PC-9 (cell line): Measurements from ENCODE around the gene PYGB. TPM values are rescaled to one million over a fixed set of nuclear protein-coding genes. Genes with fewer than 3 reads are reported as not detected.

Experiments
- BruUV-seq: library from RNA; stranded (reverse); fragments of 400-500 nt; replicated peaks from 2 replicates; lab custom pipeline; 2021; lab: Mats Ljungman, UMichigan
- CTCF ChIA-PET: fragments of 300-600 bp; sonication (Branson Sonifier 250); formaldehyde crosslinking; loops from one replicate; lab custom pipeline; 2022; ENCODE audit warnings: antibody characterized with exemption; lab: Charles Lee
- POLR2A ChIA-PET: fragments of 300-600 bp; sonication (Branson Sonifier 250); formaldehyde crosslinking; loops from one replicate; lab custom pipeline; 2022; ENCODE audit warnings: antibody characterized with exemption; ENCODE audit not compliant: unreplicated experiment; lab: Charles Lee
- DNase-seq, 2 experiments: peaks; one replicate each; pipeline versions ENCODE4 v3.0.0 to v3.0.0-alpha.2; 2015 to 2022; ENCODE audit warnings: mixed read lengths in 1 of 2
- H2AFZ ChIP-seq: fragments of 200-600 bp; sonication (generic); 2 replicates; pipeline ENCODE4 v1.8.1; 2017; ENCODE audit warnings: antibody characterized with exemption
- H3F3A ChIP-seq: fragments of 200-600 bp; sonication (generic); 2 replicates; pipeline ENCODE4 v1.8.1; 2017; ENCODE audit warnings: antibody characterized with exemption, mild to moderate bottlenecking, low read depth; ENCODE audit not compliant: insufficient read depth
- H3K27ac ChIP-seq: fragments of 200-600 bp; sonication (generic); 2 replicates; pipeline ENCODE4 v1.6.1; 2016; ENCODE audit warnings: mixed run types
- H3K27me3 ChIP-seq: fragments of 200-600 bp; sonication (generic); 2 replicates; pipeline ENCODE4 v1.6.1; 2016; ENCODE audit warnings: low read depth, mixed run types; ENCODE audit not compliant: insufficient read depth
- H3K36me3 ChIP-seq: fragments of 200-600 bp; sonication (generic); 2 replicates; pipeline ENCODE4 v1.6.1; 2016; ENCODE audit warnings: low read depth, mixed run types
- H3K4me1 ChIP-seq: fragments of 200-600 bp; sonication (generic); replicated peaks from 2 replicates; pipeline ENCODE4 v1.6.1; 2016; ENCODE audit warnings: mixed run types; ENCODE audit not compliant: insufficient read depth
- H3K4me2 ChIP-seq: fragments of 200-600 bp; sonication (generic); 2 replicates; pipeline ENCODE4 v1.6.1; 2017; ENCODE audit warnings: mixed run types
- H3K4me3 ChIP-seq: fragments of 200-600 bp; sonication (generic); 2 replicates; pipeline ENCODE4 v1.6.1; 2016; ENCODE audit warnings: mixed run types
- H3K79me2 ChIP-seq: fragments of 200-600 bp; sonication (generic); 2 replicates; pipeline ENCODE4 v1.6.1; 2017; ENCODE audit warnings: low read depth, mixed run types
- H3K9me2 ChIP-seq: fragments of 200-600 bp; sonication (generic); 2 replicates; pipeline ENCODE4 v1.8.1; 2017; ENCODE audit warnings: mild to moderate bottlenecking; ENCODE audit not compliant: insufficient read depth
- H3K9me3 ChIP-seq: fragments of 200-600 bp; sonication (generic); 2 replicates; pipeline ENCODE4 v1.8.1; 2016; ENCODE audit warnings: low read depth; ENCODE audit not compliant: insufficient read depth
- H4K20me1 ChIP-seq: fragments of 200-600 bp; sonication (generic); 2 replicates; pipeline ENCODE4 v1.8.1; 2017; ENCODE audit not compliant: insufficient read depth
- CTCF ChIP-seq: fragments of 200-600 bp; sonication (generic); conservative IDR thresholded peaks from 2 replicates; pipeline ENCODE4 v1.6.1; 2017; ENCODE audit warnings: mixed run types, antibody characterized with exemption, mild to moderate bottlenecking, moderate library complexity
- EZH2 ChIP-seq: fragments of 200-600 bp; sonication (generic); IDR thresholded peaks from 2 replicates; pipeline ENCODE4 v1.8.0; 2017; ENCODE audit warnings: antibody characterized with exemption, low read depth
- intact Hi-C: fragments of 100-400 bp; cut with micrococcal nuclease; formaldehyde crosslinking; loops from one replicate; pipeline ENCODE4 v1.10.0; 2022; ENCODE audit not compliant: unreplicated experiment
- total RNA-seq: library from RNA; stranded (reverse); gene quantifications from 2 replicates; pipeline ENCODE4 v1.2.3, GENCODE V29; 2021

Gene PYGB
- total RNA-seq, 1 experiment from 2014 or later = 133 TPM

- no peaks in the 10 kb centered on the region for H3K27me3 ChIP-seq
- no TSS peak for BruUV-seq
- no peaks in the 10 kb centered on the region for H3K9me2 ChIP-seq
- no peaks in the 10 kb centered on the region for H3K9me3 ChIP-seq
- H3K27ac ChIP-seq = peak overlapping the region; percentile 17; the same call in 1 of the 2 replicates
- no peak for DNase-seq
- peaks cover 48% of the 10 kb centered on the region for H4K20me1 ChIP-seq
- TF ChIP-seq EZH2 = no peak
- TF ChIP-seq CTCF = no peak
- intact Hi-C loops = loop anchor here (5.0 kb wide), 1 partner anchor 174 kb away; no protein-coding TSS in a partner anchor
- no peak overlapping the region for H2AFZ ChIP-seq
- POLR2A ChIA-PET = interaction anchor here (0.7 kb wide), 1 partner anchor 45 kb away, joined by 3 read pairs; no protein-coding TSS in a partner anchor
- H3K4me1 ChIP-seq = peaks cover 77% of the 10 kb centered on the region
- peak overlapping the region; percentile 86 for H3K4me2 ChIP-seq
- peaks cover 86% of the 10 kb centered on the region for H3K79me2 ChIP-seq
- CTCF ChIA-PET = no interaction called here
- peaks cover 36% of the 10 kb centered on the region for H3F3A ChIP-seq
- peak overlapping the region; percentile 96; the same call in 1 of the 2 replicates for H3K4me3 ChIP-seq
- peaks cover 23% of the 10 kb centered on the region; the same call in 1 of the 2 replicates for H3K36me3 ChIP-seq
Measured at GRCh38 chr20:25251019-25251418, 3.1 kb downstream of the PYGB start.

GRCh38 chr20:25251558-25251957 lies 3.7 kb downstream of the PYGB start:
- Histone ChIP-seq H2AFZ (no peak overlapping the region), H3K27ac (peak overlapping the region; percentile 86; the same call in 1 of the 2 replicates), H3F3A (peaks cover 36% of the 10 kb centered on the region), H3K9me2 (no peaks in the 10 kb centered on the region), H3K36me3 (peaks cover 23% of the 10 kb centered on the region; the same call in 1 of the 2 replicates), H3K4me2 (peak overlapping the region; percentile 86), H3K4me1 (peaks cover 77% of the 10 kb centered on the region), H3K27me3 (no peaks in the 10 kb centered on the region), H3K79me2 (peaks cover 88% of the 10 kb centered on the region), H3K4me3 (peak overlapping the region; percentile 96; the same call in 1 of the 2 replicates), H3K9me3 (no peaks in the 10 kb centered on the region), H4K20me1 (peaks cover 54% of the 10 kb centered on the region)
- ChIA-PET POLR2A (no interaction called here), CTCF (no interaction called here)
- BruUV-seq = no TSS peak
- no peak for DNase-seq
- TF ChIP-seq EZH2 (no peak), CTCF (no peak)
- intact Hi-C loops = loop anchor here (5.0 kb wide), 1 partner anchor 174 kb away; no protein-coding TSS in a partner anchor

- peaks cover 90% of the 10 kb centered on the region for H3K79me2 ChIP-seq
- ChIA-PET POLR2A (interaction anchor here (0.8 kb wide), 1 partner anchor 227 kb away, joined by 6 read pairs; no protein-coding TSS in a partner anchor), CTCF (no interaction called here)
- H3K9me3 ChIP-seq = no peaks in the 10 kb centered on the region
- H3K9me2 ChIP-seq = no peaks in the 10 kb centered on the region
- no peak overlapping the region for H2AFZ ChIP-seq
- H3K27ac ChIP-seq = peak overlapping the region; percentile 86
- peaks cover 60% of the 10 kb centered on the region for H4K20me1 ChIP-seq
- peaks cover 73% of the 10 kb centered on the region for H3K4me1 ChIP-seq
- no peak for TF ChIP-seq CTCF
- no peak for TF ChIP-seq EZH2
- no peaks in the 10 kb centered on the region for H3K27me3 ChIP-seq
- H3K36me3 ChIP-seq = peaks cover 26% of the 10 kb centered on the region; the same call in 1 of the 2 replicates
- H3K4me3 ChIP-seq = peak overlapping the region; percentile 96; the same call in 1 of the 2 replicates
- BruUV-seq = no TSS peak
- peaks cover 36% of the 10 kb centered on the region for H3F3A ChIP-seq
- intact Hi-C loops = loop anchor here (5.0 kb wide), 1 partner anchor 175 kb away; no protein-coding TSS in a partner anchor
- DNase-seq = no peak
- H3K4me2 ChIP-seq = peak overlapping the region; percentile 86
Measured at GRCh38 chr20:25252230-25252651, 4.4 kb downstream of the PYGB start.
